KG1 (cell line): ENCODE data around the gene SLC15A5.

Experiments
- DNase-seq: peaks from one replicate; lab custom pipeline; 2025; lab: John Stamatoyannopoulos, UW

The SLC15A5 gene

DNA sequence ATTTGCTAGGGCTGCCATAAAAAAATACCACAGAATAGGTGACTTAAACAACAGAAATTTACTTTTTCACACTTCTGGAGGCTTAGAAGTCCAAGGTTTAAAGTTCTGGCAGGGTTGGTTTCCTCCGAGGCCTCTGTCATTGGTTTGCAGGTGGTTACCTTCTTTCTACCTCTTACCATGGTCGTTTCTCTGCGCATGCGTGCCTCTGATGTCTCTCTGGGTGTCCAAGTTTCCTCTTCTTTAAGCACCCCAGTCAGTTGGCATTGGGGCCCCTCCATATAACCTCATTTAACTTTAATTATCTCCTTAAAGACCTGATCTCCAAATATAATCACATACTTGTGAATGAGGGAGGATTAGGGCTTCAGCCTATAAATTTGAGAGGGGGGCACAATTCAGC, 103.2 kb downstream of the SLC15A5 start:
- DNase-seq = no peak

DNA sequence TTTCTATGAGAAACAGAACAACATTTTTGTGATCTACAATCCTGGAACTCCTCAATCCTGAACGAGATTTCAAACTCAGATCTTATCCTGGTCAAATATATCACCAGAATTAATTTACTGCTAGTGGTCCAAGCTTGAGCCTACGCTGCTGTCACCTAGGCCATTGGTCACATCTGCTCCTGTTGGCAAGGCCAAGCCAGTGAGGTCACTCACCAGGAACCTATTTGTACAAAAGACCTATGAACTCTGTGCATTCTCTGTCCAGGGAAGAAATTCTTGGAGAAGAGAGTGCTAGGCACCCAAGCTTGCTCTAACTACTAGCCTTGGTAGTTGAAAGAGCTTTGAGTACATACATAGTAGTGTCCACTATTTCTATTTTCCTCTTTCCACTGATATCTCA, 106.1 kb downstream of the SLC15A5 start:
- no peak for DNase-seq

DNA sequence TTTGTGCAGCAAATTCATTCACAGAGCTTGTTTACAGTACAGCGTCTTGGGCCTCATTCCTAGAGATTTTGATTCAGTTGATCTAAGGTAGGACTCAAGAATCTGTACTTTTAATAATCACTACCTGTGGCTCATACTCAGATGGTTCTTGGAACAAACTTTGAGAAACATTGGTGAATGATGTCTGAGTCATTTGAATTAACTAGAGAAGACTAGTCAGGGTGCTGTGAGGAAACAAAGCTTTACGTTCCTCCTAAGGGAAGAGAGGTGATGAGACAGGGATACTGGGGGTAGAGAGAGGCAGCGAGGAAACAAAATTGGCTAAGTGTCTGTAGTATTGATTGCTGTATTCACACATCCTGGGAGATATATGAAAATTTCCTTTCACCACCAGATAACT, 109.4 kb downstream of the SLC15A5 start:
- no peak for DNase-seq

DNA sequence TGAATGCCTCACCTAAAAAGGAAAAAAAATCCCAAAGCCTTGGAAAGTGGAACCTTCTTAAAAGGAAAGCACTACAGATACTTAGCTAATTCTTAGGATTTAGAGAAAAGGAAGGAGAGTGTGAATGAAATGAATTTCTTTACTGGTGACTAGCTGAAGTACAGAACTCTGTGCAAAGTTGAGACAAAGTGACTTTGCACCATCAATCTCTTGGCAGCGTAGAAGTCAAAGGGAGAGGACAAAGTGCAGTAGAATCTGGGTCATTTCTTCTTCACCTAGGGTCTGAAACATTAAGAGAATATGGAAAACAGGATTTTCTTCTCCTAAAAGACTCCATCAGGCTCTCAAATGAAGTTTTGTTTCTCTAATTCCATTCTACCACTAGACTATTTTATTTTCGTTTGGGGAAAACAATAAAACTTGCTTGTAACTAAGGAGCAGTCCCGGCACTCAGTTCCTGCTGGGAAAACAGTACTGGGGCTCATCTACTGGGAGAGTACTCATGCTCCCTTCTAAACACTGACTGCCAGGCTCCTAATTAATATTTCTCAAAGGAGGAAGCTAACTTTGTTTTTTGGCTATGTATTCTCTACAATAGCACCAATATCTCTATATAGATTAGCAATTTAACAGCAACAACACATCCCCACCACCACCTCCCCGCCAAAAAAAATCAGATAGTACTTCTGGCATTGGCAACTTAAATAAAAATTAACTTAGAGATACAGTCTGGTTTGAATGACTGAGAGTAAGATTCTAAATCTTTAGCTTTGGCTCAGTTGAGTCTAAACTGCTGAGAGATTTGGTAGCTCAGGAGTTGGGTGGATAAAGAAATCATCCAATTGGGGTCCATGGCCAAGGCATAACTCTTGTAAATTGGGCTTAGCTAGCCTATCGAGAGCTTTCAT, 110.7 kb downstream of the SLC15A5 start:
- DNase-seq = no peak

DNA sequence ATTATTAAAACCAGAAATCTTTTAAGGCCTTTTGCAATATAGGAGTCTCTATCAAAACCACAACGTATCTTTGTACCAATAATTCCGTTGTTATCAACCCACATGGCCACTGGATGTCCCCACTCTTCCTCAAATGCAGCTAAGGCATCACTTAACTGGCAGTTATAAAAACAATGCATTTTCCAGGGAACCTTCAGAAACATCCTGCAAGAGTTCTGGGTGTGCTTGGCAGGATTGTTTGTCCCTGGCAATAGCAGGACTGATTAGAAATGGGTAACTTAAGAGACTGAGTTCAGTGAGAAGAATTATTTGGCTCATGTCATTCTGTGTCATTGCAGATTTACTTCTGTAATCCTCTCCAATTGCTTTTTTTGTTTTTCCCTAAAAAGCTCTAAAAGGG, 112.0 kb downstream of the SLC15A5 start:
- no peak for DNase-seq

DNA sequence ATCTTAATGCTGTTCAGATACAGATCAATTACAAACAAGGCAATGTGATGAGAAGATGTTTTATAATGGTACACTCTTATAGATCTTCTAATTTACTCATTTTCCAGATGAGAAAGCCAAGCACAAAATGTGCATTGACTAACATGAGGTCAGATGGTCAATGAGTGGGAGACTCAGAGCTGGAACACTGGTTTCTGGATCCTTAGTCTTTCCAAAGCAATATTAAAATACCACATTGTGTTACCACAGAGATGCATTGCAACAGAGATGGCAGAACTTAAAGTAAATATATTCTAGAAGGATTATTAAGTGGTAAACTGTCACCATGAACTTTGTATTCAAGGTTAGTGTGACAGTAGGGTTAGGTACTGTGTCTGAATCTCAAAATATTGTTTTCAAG, 113.6 kb downstream of the SLC15A5 start:
- DNase-seq = no peak

DNA sequence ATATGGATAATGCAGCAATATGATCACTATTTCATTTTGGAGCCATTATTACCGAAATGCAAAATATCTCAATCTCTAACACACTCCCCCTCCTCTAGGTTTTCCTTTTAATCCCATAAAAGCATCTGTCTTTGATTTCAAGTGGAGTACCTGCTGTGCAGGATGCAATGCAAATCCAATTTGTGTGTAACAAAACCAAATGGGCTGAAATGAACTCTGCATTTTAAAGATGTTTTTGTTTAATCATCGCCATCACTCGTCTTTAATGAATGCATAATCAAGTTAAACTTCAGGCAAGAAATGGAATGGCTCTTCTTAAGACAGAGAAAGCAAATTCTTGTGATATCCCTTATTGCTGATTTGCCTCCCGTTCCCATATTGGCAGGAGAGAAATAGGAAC, 114.3 kb downstream of the SLC15A5 start:
- DNase-seq = no peak

DNA sequence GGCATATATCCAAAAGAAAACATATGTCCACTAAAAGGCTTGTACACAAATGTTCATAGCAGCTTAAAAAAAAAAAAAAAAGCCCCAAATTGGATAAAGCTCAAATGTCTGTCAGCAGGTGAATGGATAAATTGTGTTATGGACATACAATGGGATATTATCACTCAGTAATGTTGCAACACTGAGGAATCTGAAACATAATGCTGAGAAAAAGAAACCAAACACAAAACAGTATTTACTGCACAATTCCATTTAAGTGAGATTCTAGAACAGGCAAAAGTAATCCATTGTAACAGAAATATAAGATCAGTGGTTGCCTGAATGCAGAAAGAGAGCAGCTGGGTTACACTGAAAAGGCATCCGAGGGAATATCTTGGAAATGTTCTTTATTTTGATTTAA, 117.9 kb downstream of the SLC15A5 start:
- no peak for DNase-seq

DNA sequence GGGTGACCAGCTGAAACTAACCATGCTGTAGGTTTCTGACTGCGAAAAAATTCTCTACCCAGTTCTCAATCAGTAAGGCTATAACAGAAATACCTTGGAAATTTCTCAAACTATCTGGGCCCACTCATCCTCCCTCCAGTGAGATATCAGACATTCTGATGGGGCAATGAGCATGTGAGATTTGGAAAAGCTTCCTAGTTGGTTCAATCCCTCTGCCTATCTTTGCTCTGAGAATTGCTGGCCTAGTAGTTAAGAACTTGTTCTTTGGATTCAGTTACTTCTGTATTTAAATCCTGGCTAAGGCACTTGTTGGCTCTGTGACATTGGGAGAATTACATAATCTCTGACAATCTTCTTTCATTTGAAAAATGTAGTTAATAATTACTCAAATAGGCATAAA, 119.4 kb downstream of the SLC15A5 start:
- no peak for DNase-seq

DNA sequence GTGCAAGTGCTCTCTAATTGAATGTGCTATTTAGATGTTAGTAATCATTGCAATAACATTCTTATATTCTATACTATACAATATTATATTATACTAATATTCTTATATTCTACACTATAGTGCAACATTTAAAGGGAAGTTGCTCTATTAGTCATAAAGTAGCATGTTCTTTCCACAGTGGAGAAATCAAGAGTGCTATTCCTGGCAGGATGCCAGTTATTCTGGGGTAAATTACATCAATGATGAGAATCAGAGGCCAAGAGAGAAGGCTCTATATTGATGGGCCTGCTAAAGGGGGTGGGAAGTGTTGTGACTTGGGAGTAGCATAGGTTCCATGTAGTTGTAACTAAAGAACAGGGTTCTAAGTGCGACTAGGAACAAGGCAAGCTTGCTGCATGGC, 121.5 kb downstream of the SLC15A5 start:
- DNase-seq = no peak

DNA sequence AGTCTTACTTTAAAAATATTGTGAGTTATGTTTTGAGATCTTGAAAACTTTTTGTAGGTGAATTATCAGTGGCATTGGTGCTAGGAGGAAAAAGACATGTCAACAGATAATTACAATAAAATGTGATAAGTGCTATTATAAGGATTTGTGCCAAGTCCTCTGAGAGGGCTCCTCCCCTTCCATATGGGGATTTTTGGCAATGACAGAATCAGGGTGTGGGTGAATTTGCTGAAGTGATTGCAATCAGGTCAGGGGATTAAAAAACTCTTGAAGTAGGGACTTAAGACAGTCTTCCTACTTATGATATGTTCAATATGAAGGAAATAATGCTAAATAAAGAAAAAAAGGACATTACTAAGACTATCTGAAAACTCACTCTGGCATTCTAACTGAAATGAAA, 122.5 kb downstream of the SLC15A5 start:
- DNase-seq = no peak

DNA sequence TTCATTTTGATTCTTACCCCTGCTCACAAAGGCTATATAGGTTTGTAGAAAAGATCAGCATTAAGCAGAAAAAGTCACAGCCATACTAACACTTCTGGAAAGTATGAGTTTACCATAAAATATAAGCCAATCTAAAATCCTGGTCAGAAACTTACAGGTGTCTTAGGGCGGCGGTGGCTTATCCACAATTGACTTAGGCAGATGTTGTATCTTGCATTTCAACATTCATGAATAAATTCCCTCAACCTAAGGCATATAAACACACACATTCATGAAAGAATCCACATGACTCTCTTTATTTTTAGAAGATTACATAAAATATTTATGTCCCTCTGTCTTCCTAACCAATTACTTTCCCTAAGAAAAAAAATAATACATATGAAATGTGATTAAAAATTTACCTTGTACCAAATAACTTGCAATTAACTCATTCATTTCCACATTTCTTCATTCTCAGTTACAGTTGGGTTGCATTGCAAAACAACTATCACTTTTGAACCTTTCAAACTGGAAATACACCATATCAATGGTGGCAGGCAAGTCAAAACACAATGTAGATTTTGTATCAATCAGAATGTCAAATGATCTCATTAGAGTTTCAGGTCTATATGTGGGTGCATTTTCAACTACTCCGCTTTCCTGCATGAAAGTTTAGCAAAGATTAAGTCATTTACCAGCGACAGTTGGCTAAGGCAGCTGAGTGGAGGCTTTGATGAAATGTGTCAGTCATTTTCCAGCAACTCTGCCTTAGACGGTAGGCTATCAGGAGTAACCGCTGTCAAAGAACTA, 124.4 kb downstream of the SLC15A5 start:
- DNase-seq = no peak

DNA sequence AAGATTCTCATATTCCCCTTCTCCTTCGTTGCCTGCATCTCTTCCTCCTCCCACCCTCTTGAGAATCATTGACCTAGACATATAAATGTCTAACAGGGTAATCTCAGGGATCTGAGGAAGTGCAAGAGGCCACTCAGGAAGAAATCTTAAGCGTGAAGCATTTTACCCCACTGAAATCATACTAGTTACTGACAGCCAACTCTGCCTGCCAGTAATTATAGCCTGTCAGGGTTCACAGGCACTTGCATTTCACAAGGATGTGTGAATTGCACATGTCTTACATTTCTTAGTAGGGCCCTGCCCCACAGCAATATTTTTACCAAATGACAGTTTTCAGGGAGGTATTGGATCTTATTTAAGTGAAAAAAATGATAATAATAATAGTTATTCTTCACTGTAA, 127.2 kb downstream of the SLC15A5 start:
- no peak for DNase-seq

DNA sequence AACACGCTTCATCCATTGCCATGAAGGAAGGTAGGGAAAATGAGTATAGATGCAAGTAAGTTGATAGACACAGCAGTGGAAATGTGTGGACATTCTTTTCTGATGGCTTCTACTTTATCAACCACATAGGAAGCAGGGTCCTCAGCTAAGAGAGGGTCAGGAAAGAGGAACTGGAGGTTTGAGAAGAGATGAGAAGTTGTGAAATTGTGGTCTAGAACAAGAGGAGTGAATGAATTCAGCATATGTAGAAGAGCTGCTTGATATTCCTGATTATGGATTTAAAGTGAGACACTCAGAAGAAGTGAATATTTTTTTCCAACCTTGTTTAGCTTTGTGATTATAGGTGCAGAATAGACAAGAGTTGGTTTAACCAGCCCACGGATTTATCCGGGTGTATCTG, 128.5 kb downstream of the SLC15A5 start:
- DNase-seq = no peak
